ENCODE results near the gene CDH13.

The CDH13 gene

DNA sequence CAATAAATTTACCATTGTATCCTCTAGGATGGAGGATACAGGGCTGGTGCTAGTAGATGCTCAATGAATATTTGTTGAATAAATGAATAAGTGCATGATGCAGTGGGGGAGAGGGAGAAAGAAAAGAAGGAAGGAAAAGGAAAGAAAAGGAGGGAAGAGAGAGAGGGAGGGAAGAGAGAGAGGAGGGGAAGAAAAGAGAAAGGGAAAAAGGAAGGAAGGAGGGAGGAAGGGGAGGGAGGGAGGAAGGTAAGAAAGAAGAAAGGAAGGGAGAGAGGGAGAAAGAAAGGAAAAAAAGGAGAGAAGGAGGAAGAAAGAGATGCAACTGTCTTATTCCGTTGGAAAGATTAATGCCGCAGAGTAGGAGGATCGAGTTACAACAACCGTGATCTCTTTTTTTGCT, 1211.4 kb downstream of the CDH13 start:
- DNase-seq (ENCODE audit: low read depth in 2 of 2): no peak

DNA sequence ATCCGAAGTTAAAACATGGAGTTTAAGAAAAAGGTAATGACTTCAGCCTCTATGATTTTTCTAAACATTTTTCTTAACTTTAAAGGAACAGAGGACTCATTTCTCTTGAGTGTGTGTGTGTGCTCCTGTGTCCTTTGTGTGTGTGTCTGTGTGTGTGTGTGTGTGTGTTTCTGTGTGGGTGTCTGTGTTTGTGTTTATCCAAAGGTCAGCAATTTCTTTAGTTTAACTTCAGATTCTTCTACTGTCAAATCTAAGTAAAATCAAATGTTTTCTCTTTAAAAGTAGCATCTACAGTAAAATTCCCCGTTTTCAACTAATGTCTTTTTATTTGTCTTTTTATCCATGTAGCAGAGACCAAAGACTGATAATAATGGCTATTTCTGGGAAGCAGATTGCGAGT, 1212.8 kb downstream of the CDH13 start:
- no peak for DNase-seq (ENCODE audit: low read depth in 2 of 2)

DNA sequence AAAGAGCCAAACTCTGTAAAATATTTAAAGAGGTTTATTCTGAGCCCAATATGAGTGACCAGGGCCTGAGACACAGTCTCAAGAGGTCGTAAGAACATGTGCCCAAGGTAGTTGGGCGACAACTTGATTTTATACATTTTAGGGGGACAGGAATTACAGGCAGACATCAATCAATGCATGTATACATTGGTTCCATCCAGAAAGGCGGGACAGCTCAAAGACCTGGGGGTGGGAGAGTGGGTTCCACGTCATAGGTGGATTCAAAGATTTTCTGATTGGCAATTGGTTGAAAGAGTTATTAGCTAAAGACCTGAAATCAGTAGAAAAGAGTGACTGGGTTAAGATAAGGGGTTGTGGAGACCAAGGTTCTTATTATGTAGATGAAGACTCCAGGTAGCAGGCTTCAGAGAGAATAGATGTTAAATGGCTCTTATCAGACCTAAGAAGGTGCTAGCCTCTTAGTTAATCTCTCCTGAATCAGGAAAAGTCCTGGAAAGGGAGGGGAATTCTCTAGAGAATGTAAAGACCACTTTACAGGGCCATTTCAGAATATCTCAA, 1213.4 kb downstream of the CDH13 start:
- DNase-seq (ENCODE audit: low read depth in 2 of 2): no peak

DNA sequence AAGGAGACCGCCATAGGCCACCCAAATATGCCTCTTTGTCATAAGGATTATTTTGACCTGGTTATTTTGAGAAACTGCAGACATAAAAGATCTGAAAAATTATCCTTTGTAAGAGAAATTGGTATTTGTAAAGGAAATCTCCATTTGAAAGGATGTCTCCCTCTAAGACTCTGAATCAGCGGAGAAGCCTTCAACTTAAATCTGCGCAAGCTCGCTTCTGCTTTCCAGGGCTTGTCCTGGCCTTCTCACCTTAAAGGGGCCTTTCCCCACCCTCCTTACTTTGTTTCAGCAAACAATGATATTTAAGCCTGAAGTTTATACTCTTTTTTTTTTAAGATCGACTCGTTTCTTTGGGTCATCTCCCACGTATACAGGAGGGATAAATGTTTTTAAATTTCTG, 1215.5 kb downstream of the CDH13 start:
- no peak for DNase-seq (ENCODE audit: low read depth in 2 of 2)

- no peak for DNase-seq (ENCODE audit: low read depth in 2 of 2)
Observed at GRCh38 chr16:83842756-83843507, 1216.2 kb downstream of the CDH13 start.

DNA sequence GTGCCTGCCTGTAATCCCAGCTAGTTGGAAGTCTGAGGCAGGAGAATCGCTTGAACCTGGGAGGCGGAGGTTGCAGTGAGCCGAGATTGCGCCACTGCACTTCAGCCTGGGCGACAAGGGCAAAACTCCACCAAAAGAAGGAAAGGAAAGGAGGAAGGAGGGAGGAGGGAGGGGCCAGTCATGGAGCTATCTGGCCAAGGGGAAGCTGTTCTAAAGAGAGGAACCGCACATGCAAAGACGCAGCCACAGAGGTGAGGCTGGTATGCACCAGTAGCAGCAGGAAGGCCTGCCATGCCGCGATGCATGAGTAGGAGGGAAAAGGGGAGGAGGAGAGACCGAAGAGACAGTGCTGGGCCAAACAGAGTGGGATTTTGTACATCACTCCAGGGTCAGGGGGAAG, 1216.9 kb downstream of the CDH13 start:
- no peak for DNase-seq (ENCODE audit: low read depth in 2 of 2)

DNA sequence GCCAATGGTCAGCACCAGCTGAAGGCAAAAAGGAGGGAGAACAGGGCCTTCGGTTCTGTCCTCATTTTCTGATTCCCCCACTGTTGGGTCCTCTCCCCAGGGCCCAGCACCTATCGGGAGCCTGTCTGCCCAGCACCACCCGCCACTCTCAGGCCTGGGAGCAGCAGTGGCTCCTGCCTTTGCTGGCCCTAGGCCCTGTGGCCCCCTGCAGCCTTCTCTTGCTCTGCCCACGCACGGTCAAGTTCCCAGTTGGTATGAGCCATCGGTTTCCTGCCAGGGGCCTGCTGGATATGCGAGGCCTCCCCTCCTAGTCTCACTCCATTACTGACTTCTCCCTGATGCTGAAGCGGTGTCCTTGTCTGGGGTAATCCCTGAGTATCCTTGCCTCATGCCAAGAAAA, 1218.5 kb downstream of the CDH13 start:
- DNase-seq (ENCODE audit: low read depth in 2 of 2): no peak

- DNase-seq (ENCODE audit: low read depth in 2 of 2): no peak
Observed at GRCh38 chr16:83847371-83848225, 1220.8 kb downstream of the CDH13 start.

- DNase-seq (ENCODE audit: low read depth in 2 of 2): no peak
Observed at GRCh38 chr16:83849421-83849820, 1222.7 kb downstream of the CDH13 start.

All from activated CD8-positive, alpha-beta memory T cell treated with anti-CD3 and anti-CD28 coated beads for 4 hours (primary cell).